Measurements from ENCODE around the gene LMAN2. TPM values are rescaled to one million over a fixed set of nuclear protein-coding genes. Genes with fewer than 3 reads are reported as not detected.
A peak's percentile ranks its signal among the peaks of the same experiment; 100 is the strongest.

LMAN2 gene
- total RNA-seq, 4 donors from 2014 or later: 236 to 322 (median 293) TPM

- in situ Hi-C loops (cut with MboI; ENCODE audit: low pct_ligation_motif_present in 1 of 4, low pct_unique_long_range_greater_than_20kb in 1 of 4, low sequenced_read_pairs in 3 of 4): loop anchor here in 1 of 4 donors (25.0 kb wide), 1 partner anchor 142 kb away; the partner anchor contains the start of gene DBN1
- no peaks in the 10 kb centered on the region for H3K36me3 ChIP-seq
- 93% methylated on average over 14 of the region's 14 CpGs; no CpG with 5 or more reads in 1 of the 2 donors for WGBS, 2 donors (ENCODE audit: low coverage in 1 of 2)
- no peaks in the 10 kb centered on the region for H3K9me3 ChIP-seq
- no peak overlapping the region for H3K4me3 ChIP-seq
- no peaks in the 10 kb centered on the region for H3K27me3 ChIP-seq
- intact Hi-C loops (cut with DNase I; ENCODE audit: low total_unique reads): loop anchor here (10.0 kb wide), 1 partner anchor 135 kb away; no protein-coding TSS in a partner anchor
- no peak overlapping the region for H3K27ac ChIP-seq
- no peak for DNase-seq
- peaks cover 0 to 1% (median under 1%) of the 10 kb centered on the region in 4 donors for H3K4me1 ChIP-seq
- TF ChIP-seq POLR2AphosphoS5 (IDR thresholded peaks at IDR 0.05): no peak
Measured at GRCh38 chr5:177319913-177320588, 31.4 kb downstream of the LMAN2 start.

- intact Hi-C loops (cut with DNase I; ENCODE audit: low total_unique reads): loop anchor here (10.0 kb wide), 1 partner anchor 137 kb away; no protein-coding TSS in a partner anchor
- no peak overlapping the region for H3K4me3 ChIP-seq
- in situ Hi-C loops (cut with MboI; ENCODE audit: low pct_ligation_motif_present in 1 of 4, low pct_unique_long_range_greater_than_20kb in 1 of 4, low sequenced_read_pairs in 3 of 4): loop anchor here in 1 of 4 donors (25.0 kb wide), 1 partner anchor 144 kb away; the partner anchor contains the start of gene DBN1
- TF ChIP-seq CTCF (IDR thresholded peaks at IDR 0.05): peak; percentile 83 to 89 (median 87)
- no peak for TF ChIP-seq POLR2AphosphoS5 (IDR thresholded peaks at IDR 0.05)
- WGBS, 2 donors (ENCODE audit: low coverage in 1 of 2): 35 to 69% methylated on average over 3 to 7 of the region's 7 CpGs
- H3K27ac ChIP-seq: no peak overlapping the region
- H3K36me3 ChIP-seq: no peaks in the 10 kb centered on the region
- H3K27me3 ChIP-seq: no peaks in the 10 kb centered on the region
- peak; percentile 84 for DNase-seq
- no peaks in the 10 kb centered on the region for H3K9me3 ChIP-seq
- H3K4me1 ChIP-seq: peaks cover 0 to 2% (median under 1%) of the 10 kb centered on the region in 4 donors
Measured at GRCh38 chr5:177317959-177318377, 33.5 kb downstream of the LMAN2 start.

- Histone ChIP-seq H3K4me3 (no peak overlapping the region), H3K9me3 (no peaks in the 10 kb centered on the region), H3K27me3 (no peaks in the 10 kb centered on the region), H3K36me3 (no peaks in the 10 kb centered on the region), H3K27ac (no peak overlapping the region), H3K4me1 (peaks cover 13 to 19% (median 17%) of the 10 kb centered on the region in 4 donors)
- TF ChIP-seq POLR2AphosphoS5 (IDR thresholded peaks at IDR 0.05): no peak
- in situ Hi-C loops (cut with MboI; ENCODE audit: low pct_ligation_motif_present in 1 of 4, low pct_unique_long_range_greater_than_20kb in 1 of 4, low sequenced_read_pairs in 3 of 4): loop anchor here in 1 of 4 donors (25.0 kb wide), 1 partner anchor 146 kb away; the partner anchor contains the start of gene DBN1
- intact Hi-C loops (cut with DNase I; ENCODE audit: low total_unique reads): loop anchor here (10.0 kb wide), 1 partner anchor 139 kb away; no protein-coding TSS in a partner anchor
- 66 to 91% methylated on average over 3 of the region's 3 CpGs for WGBS, 2 donors (ENCODE audit: low coverage in 1 of 2)
- no peak for DNase-seq
Measured at GRCh38 chr5:177316005-177316404, 35.5 kb downstream of the LMAN2 start.

- WGBS, 2 donors (ENCODE audit: low coverage in 1 of 2): 95% methylated on average over 6 of the region's 7 CpGs; no CpG with 5 or more reads in 1 of the 2 donors
- no peaks in the 10 kb centered on the region for H3K27me3 ChIP-seq
- DNase-seq: no peak
- in situ Hi-C loops (cut with MboI; ENCODE audit: low pct_ligation_motif_present in 1 of 4, low pct_unique_long_range_greater_than_20kb in 1 of 4, low sequenced_read_pairs in 3 of 4) (loop anchor here in 1 of 4 donors (25.0 kb wide), 1 partner anchor 147 kb away; the partner anchor contains the start of gene DBN1), intact Hi-C loops (cut with DNase I; ENCODE audit: low total_unique reads) (loop anchor here (2.0 to 10.0 kb wide), 2 partner anchors 79 to 139 kb away; no protein-coding TSS in a partner anchor)
- H3K9me3 ChIP-seq: no peaks in the 10 kb centered on the region
- H3K27ac ChIP-seq: no peak overlapping the region
- peaks cover 19 to 25% (median 23%) of the 10 kb centered on the region in 4 donors for H3K4me1 ChIP-seq
- H3K36me3 ChIP-seq: no peaks in the 10 kb centered on the region
- no peak for TF ChIP-seq POLR2A (IDR thresholded peaks at IDR 0.05)
- no peak for TF ChIP-seq CTCF (IDR thresholded peaks at IDR 0.05)
- no peak for TF ChIP-seq POLR2AphosphoS5 (IDR thresholded peaks at IDR 0.05)
- TF ChIP-seq EP300 (IDR thresholded peaks at IDR 0.05; ENCODE audit: low read depth): no peak
- no peak overlapping the region for H3K4me3 ChIP-seq
Measured at GRCh38 chr5:177315411-177315810, 36.1 kb downstream of the LMAN2 start.

Measured in transverse colon (tissue), 4 donors.